Right lobe of liver (tissue), 6 donors: ENCODE results near the gene CST3. TPM values are rescaled to one million over a fixed set of nuclear protein-coding genes. Genes with fewer than 3 reads are reported as not detected.

Experiments
- ATAC-seq, 4 donors: fragments of 200-7000 bp; cut with Tn5 transposase; one replicate each; pipeline ENCODE4 v1.9.1; 2020; ENCODE audit warnings: mild to moderate bottlenecking in 4 of 4, moderate library complexity in 4 of 4
- DNase-seq, 3 donors: peaks; one replicate each; pipeline ENCODE4 v3.0.0-alpha.2; 2020
- H3K27ac ChIP-seq, 3 donors: fragments of 200-600 bp; one replicate each; pipeline ENCODE4 v1.8.0; 2022
- H3K27me3 ChIP-seq, 2 donors: fragments of 200-600 bp; one replicate each; pipeline ENCODE4 v1.8.0; 2022
- H3K36me3 ChIP-seq, 4 donors: fragments of 200-600 bp; sonication (generic) in 1 of 4; one replicate each; pipeline versions ENCODE4 v1.5.1 to v1.8.0; 2017 to 2022; ENCODE audit warnings: control low read depth in 1 of 4
- H3K4me1 ChIP-seq, 4 donors: fragments of 200-600 bp; sonication (generic) in 1 of 4; one replicate each; pipeline versions ENCODE4 v1.5.1 to v1.8.0; 2017 to 2022; ENCODE audit warnings: control low read depth in 1 of 4
- H3K4me3 ChIP-seq, 3 donors: fragments of 200-600 bp; one replicate each; pipeline ENCODE4 v1.8.0; 2022
- H3K9me3 ChIP-seq, 4 donors: fragments of 200-600 bp; sonication (generic) in 1 of 4; one replicate each; pipeline versions ENCODE4 v1.5.1 to v1.8.0; 2017 to 2022; ENCODE audit warnings: control low read depth in 1 of 4
- CTCF ChIP-seq, 4 donors: fragments of 200-600 bp in 3 of 4; fragments of 450-650 bp in 1 of 4; IDR thresholded peaks; one replicate each; pipeline versions ENCODE4 v1.5.1 to v1.8.0; 2016 to 2022; ENCODE audit warnings: antibody characterized with exemption in 4 of 4, mild to moderate bottlenecking in 2 of 4
- POLR2A ChIP-seq: fragments of 450-650 bp; IDR thresholded peaks from one replicate; pipeline ENCODE4 v1.6.1; 2017; ENCODE audit warnings: antibody characterized with exemption, mild to moderate bottlenecking
- WGBS: methylation state at CpG from one replicate; pipeline ENCODE4 v1.1.6; 2018; ENCODE audit warnings: low coverage, low lambda C conversion rate; ENCODE audit not compliant: insufficient coverage; ENCODE audit errors: missing lambda C conversion rate; 5-methylcytosine and 5-hydroxymethylcytosine counted together
- intact Hi-C, 2 donors: fragments of 100-400 bp; cut with DNase I; formaldehyde crosslinking; loops; one replicate each; pipeline versions ENCODE4 v1.11.2 to v1.14.1; 2022
- total RNA-seq, 6 experiments: library from RNA; depleted of rRNA in 2 of 6; stranded (reverse); fragments of >200 nt in 2 of 6; fragmentation: NEBNext Ultra II Directional in 3 of 6; extraction: Animal tissue kit (Norgen Biotek cat#: 25700) in 3 of 6; gene quantifications; one replicate each; pipeline versions ENCODE4 v1.1.0 to v1.2.4, GENCODE V29; 2016 to 2023
- donor health status: DM: no; HTN: yes; CAD: no.
- donor health status: DM: no; HTN: no; CAD: no.
- donor health status: DM: no; HTN: no; CAD: no.
- donor health status: DM: no; HTN: yes; CAD: no.
- donor health status: DM: no; HTN: yes; CAD: no.

Gene CST3
- total RNA-seq, 6 experiments from 2014 or later, result 504 to 1,394 (median 638) TPM

GRCh38 chr20:23629542-23630391 is 8.0 kb downstream of the CST3 start:
- no peak for DNase-seq
- Histone ChIP-seq H3K4me3 (no peak overlapping the region), H3K27me3 (no peaks in the 10 kb centered on the region), H3K4me1 (peaks cover 0 to 13% (median 5%) of the 10 kb centered on the region in 4 donors), H3K27ac (no peak overlapping the region), H3K9me3 (no peaks in the 10 kb centered on the region), H3K36me3 (peaks cover 0 to 21% (median 8%) of the 10 kb centered on the region in 4 donors)
- intact Hi-C loops, result no loop called here
- WGBS, result 59% methylated on average over 10 of the region's 12 CpGs
- ATAC-seq, result peak in 1 of 4 donors; percentile 22
- TF ChIP-seq POLR2A (no peak), CTCF (IDR thresholded peaks at IDR 0.05) (no peak)

GRCh38 chr20:23629017-23629541 is 8.7 kb downstream of the CST3 start:
- no peak overlapping the region for H3K4me3 ChIP-seq
- H3K4me1 ChIP-seq, result peaks cover 0 to 10% (median 1%) of the 10 kb centered on the region in 4 donors
- H3K36me3 ChIP-seq, result peaks cover 0 to 18% (median 7%) of the 10 kb centered on the region in 4 donors
- 48% methylated on average over 7 of the region's 7 CpGs for WGBS
- ATAC-seq (peak in 3 of 4 donors; percentile 30 to 67 (median 39)), DNase-seq (no peak)
- intact Hi-C loops, result no loop called here
- no peak overlapping the region for H3K27ac ChIP-seq
- TF ChIP-seq POLR2A, result no peak
- no peak for TF ChIP-seq CTCF (IDR thresholded peaks at IDR 0.05)
- no peaks in the 10 kb centered on the region for H3K27me3 ChIP-seq
- H3K9me3 ChIP-seq, result no peaks in the 10 kb centered on the region

DNA sequence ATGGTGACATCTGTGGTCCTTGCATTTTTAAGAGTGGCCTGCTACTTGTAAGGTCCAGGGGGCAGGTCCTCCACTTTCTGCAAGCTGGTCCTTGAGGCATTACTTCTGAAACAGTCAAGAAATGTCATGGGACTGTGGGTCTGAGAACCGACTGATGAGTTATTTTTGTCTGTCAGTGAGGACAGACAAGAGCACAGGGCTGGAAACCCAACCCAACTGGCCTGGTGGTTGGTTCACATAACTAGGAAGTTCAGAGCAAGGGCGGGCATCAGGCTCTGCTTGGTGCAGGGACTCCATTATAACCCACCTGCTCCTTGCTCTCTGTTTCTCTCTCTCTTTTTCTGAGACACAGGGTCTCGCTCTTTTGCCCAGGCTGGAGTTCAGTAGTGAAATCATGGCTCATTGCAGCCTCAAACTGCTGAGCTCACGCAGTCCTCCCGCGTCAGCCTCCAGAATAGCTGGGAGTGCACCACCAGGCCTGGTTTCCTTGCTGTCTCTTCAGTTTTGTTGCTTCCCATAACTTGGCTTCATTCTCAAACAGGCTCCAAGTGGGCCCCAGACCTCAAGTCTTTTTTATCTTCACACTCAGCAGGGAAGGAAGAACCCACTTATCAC is 9.2 kb downstream of the CST3 start:
- no peak overlapping the region for H3K4me3 ChIP-seq
- no peaks in the 10 kb centered on the region for H3K27me3 ChIP-seq
- TF ChIP-seq CTCF (IDR thresholded peaks at IDR 0.05) (no peak), POLR2A (no peak)
- WGBS, result 78% methylated on average over 4 of the region's 6 CpGs
- peaks cover 0 to 12% (median 5%) of the 10 kb centered on the region in 4 donors for H3K36me3 ChIP-seq
- peaks cover 0 to 10% (median 0%) of the 10 kb centered on the region in 4 donors for H3K4me1 ChIP-seq
- intact Hi-C loops, result no loop called here
- no peak overlapping the region for H3K27ac ChIP-seq
- DNase-seq (no peak), ATAC-seq (no peak)
- H3K9me3 ChIP-seq, result no peaks in the 10 kb centered on the region

DNA sequence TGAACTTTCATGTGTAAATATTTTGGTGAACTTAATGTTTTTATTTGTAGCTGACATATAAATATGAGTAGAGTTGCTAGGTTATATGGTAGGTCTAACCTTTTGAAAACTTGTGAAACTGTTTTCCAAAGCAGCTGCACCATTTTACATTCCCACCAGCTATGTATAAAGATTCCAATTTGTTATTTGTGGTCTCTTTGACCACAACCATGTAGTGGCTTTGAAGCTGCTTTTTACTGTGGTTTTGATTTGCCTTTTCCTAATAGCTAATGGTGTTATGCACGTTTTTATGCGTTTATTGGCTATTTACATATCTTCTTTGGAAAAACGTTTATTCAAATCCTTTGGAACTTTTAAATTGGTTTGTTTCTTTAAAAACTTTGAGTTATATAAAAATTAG is 10.3 kb downstream of the CST3 start:
- Histone ChIP-seq H3K4me3 (no peak overlapping the region), H3K9me3 (no peaks in the 10 kb centered on the region), H3K27ac (no peak overlapping the region), H3K36me3 (peaks cover 0 to 2% (median 0%) of the 10 kb centered on the region in 4 donors), H3K27me3 (no peaks in the 10 kb centered on the region), H3K4me1 (peaks cover 0 to 18% (median 0%) of the 10 kb centered on the region in 4 donors)
- intact Hi-C loops, result no loop called here
- DNase-seq (no peak), ATAC-seq (no peak)
- 50% methylated on average over 3 of the region's 3 CpGs for WGBS
- TF ChIP-seq CTCF (IDR thresholded peaks at IDR 0.05), result no peak
- no peak for TF ChIP-seq POLR2A
